ENCODE measurements around the gene PMEPA1.

PMEPA1 gene

DNA sequence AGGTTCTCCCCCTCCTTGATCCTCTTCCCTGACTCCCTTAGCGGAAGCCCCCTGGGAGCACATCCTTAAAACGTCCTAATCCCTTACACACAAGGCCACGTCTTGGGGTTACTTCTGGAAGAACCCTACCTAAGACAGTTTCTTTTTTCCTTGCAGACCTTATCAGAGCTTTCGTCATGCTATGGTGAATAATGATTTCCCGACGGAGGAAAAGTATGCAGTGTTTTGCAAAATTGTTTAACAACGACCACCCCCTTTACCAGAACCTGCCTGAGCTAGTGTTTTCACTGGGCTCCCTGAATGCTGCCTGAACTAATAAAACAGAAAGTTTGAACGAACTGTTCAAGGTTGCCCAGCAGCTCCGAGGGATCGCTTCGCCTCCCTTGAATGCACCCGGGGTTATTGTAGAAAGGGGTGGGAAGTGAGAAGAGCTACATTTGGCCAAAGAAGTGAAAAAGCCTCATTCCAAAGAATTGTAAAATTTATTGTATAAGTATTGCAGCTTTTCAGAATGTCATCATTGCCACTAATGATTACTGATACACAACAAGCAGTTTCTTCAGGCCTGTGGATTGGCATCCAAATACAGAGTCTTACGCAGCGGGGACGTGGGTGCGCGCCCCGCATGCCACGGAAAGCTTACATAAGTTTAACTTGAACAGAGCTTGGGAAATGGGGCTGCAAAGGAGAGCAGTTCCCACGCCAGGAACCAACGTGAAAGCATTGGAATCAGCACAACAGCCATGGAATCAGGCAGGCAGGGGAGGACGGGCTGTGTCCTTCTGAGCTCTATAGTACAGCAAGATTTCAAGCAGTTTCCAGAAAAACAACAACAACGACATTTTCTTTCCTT, 61.7 kb downstream of the PMEPA1 start:
- Mint-ChIP-seq H3K27me3 (ENCODE audit: low read depth) (peaks cover 13% of the 10 kb centered on the region), H3K4me3 (no peak overlapping the region), H3K27ac (peak overlapping the region; percentile 11 to 40 (median 34)), H3K4me1 (peaks cover 6% of the 10 kb centered on the region), H3K9me3 (peaks cover 25% of the 10 kb centered on the region), H3K36me3 (ENCODE audit: low read depth) (peaks cover 31% of the 10 kb centered on the region)
- TF ChIP-seq, protein P1, sequence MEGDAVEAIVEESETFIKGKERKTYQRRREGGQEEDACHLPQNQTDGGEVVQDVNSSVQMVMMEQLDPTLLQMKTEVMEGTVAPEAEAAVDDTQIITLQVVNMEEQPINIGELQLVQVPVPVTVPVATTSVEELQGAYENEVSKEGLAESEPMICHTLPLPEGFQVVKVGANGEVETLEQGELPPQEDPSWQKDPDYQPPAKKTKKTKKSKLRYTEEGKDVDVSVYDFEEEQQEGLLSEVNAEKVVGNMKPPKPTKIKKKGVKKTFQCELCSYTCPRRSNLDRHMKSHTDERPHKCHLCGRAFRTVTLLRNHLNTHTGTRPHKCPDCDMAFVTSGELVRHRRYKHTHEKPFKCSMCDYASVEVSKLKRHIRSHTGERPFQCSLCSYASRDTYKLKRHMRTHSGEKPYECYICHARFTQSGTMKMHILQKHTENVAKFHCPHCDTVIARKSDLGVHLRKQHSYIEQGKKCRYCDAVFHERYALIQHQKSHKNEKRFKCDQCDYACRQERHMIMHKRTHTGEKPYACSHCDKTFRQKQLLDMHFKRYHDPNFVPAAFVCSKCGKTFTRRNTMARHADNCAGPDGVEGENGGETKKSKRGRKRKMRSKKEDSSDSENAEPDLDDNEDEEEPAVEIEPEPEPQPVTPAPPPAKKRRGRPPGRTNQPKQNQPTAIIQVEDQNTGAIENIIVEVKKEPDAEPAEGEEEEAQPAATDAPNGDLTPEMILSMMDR (IDR thresholded peaks at IDR 0.05; ENCODE audit: unreplicated experiment in 3 of 3): no peak

DNA sequence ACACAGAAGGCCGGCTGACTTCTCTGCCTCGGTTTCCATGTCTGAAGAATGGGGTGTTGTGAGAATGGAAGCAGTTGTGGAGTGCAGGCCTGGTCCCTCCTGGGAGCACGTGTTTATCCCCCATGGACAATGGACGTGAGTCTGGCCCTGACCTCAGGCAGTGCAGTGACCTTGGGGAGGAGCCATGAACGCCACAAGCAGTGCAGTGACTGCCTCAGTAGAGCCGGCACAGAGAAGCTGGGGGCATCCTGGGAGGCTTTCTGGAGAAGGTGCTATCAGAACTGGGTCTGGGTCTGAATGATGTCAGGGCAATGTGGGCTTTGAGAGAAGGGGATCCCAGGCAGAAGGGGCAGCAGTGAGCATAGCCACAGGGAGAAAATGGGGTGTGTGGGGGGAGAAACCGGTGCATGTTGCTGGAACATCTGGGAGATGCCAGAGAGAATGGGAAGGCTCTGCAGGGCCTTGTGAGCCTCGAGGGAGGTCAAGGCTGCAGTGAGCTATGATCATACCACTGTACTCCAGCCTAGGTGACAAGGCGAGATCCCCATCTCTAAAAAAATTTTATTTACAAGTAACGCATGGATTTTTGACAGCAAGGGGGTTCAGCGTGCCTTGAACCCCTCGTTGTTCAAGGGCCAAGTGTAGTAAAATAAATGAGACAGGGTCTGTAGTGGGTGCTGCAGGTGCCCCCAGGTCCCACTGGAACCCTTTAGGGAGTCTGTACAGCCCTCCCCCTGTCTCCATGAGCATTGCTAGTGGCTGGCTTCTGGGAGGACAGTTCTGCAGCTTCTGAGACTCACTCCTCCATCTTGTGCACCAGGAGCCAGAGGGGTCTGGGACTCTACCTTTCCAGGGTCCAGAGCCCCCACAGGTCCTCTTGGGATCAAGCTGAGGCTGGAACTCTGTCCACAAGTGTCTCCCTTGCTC, 62.5 kb downstream of the PMEPA1 start:
- H3K36me3 Mint-ChIP-seq (ENCODE audit: low read depth): peaks cover 33% of the 10 kb centered on the region
- TF ChIP-seq, protein P1 (IDR thresholded peaks at IDR 0.05; ENCODE audit: unreplicated experiment in 3 of 3): no peak
- no peak overlapping the region for H3K4me3 Mint-ChIP-seq
- peaks cover 32% of the 10 kb centered on the region for H3K9me3 Mint-ChIP-seq
- peaks cover 6% of the 10 kb centered on the region for H3K4me1 Mint-ChIP-seq
- H3K27ac Mint-ChIP-seq: peak overlapping the region in 1 of 3 experiments; percentile 11
- H3K27me3 Mint-ChIP-seq (ENCODE audit: low read depth): peaks cover 13% of the 10 kb centered on the region

DNA sequence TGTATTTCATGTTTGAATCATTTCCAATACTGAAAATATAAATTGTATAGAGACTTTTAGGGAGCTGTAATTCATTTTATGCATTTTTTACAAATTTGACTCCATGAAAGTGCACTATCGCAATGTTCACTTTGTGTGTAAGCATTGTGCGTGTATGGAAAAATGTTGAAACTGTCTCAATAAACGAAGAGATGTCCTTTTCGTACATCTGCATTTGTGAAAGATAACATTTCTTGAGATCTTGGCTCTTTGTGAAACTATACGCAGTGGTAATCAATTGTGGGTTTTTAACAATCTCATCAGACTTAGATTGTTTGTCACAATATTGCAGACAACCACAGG, 70.9 kb downstream of the PMEPA1 start:
- Mint-ChIP-seq H3K4me1 (no peaks in the 10 kb centered on the region), H3K9me3 (peaks cover 51% of the 10 kb centered on the region), H3K27ac (no peak overlapping the region), H3K4me3 (no peak overlapping the region), H3K36me3 (ENCODE audit: low read depth) (peaks cover 4% of the 10 kb centered on the region), H3K27me3 (ENCODE audit: low read depth) (peaks cover 7% of the 10 kb centered on the region)
- TF ChIP-seq, protein P1 (IDR thresholded peaks at IDR 0.05; ENCODE audit: unreplicated experiment in 3 of 3): no peak

DNA sequence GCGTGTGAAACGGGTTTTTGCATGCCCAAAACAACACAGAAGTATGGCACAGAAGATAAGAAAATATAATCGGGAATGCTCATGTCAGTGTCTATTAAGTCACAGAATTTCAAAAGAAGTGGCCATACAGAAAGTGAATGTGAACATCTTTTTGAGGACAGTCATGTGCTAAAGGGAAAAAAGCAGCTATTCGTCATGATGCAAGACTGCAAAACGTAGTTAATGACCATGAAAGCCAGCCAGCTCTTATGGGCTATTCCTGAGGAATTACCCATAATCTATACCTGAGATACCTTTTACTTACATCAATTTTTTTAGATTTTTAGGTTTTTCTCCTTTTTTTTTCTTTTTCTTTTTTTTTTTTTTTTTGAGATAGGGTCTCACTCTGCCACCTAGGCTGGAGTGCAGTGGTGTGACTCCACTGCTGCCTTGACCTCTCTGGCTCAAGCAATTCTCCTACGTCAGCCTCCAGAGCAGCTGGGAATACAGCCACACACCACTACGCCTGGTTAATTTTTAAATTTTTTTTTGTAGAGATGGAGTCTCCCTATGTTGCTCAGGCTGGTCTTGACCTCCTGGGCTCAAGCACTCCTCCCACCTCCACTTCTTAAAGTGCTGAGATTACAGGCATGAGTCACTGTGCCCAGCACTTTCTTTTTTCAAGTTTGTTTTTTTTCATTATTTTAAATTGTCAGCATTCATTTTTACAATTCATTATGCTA, 71.5 kb downstream of the PMEPA1 start:
- TF ChIP-seq, protein P1 (IDR thresholded peaks at IDR 0.05; ENCODE audit: unreplicated experiment in 3 of 3): no peak
- Mint-ChIP-seq H3K4me1 (no peaks in the 10 kb centered on the region), H3K9me3 (peaks cover 48% of the 10 kb centered on the region), H3K27ac (no peak overlapping the region), H3K27me3 (ENCODE audit: low read depth) (peaks cover 7% of the 10 kb centered on the region), H3K4me3 (no peak overlapping the region), H3K36me3 (ENCODE audit: low read depth) (peaks cover 4% of the 10 kb centered on the region)

DNA sequence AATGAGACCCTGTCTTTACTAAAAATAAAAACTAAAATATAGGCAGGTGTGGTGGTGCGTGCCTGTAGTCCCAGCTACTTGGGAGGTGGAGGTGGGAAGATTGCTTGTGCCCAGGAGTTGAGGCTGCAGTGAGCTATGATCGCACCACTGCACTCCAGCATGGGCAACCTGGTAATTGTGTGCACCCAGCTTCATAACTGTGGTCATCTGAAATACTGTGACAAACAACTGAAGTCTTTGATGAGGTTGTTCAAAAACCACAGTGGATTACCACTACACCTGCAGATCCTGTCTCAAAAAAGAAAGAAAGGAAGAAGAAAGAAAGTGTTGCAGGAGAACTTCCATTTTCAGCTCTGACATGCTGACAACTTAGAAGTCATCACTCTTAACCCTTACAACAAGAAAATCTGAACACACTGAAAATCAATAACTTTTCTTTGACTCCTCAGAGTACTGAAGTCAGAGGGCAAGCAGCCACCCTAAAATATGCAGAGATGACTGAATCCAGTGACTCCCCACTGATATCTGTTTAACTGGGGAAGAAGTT, 75.8 kb downstream of the PMEPA1 start:
- H3K36me3 Mint-ChIP-seq (ENCODE audit: low read depth): no peaks in the 10 kb centered on the region
- TF ChIP-seq, protein P1 (IDR thresholded peaks at IDR 0.05; ENCODE audit: unreplicated experiment in 3 of 3): no peak
- no peak overlapping the region for H3K27ac Mint-ChIP-seq
- no peaks in the 10 kb centered on the region for H3K4me1 Mint-ChIP-seq
- H3K4me3 Mint-ChIP-seq: no peak overlapping the region
- H3K9me3 Mint-ChIP-seq: peaks cover 31% of the 10 kb centered on the region
- H3K27me3 Mint-ChIP-seq (ENCODE audit: low read depth): peaks cover 4% of the 10 kb centered on the region

All from nephron (organoid).